Upper lobe of left lung (tissue), 6 donors: ENCODE measurements around the gene OR6S1. TPM values are rescaled to one million over a fixed set of nuclear protein-coding genes. Genes with fewer than 3 reads are reported as not detected.

ENCODE experiments used
- ATAC-seq, 2 donors: fragments of 200-7000 bp; cut with Tn5 transposase; one replicate each; pipeline ENCODE4 v1.9.1; 2022; ENCODE audit warnings: mild to moderate bottlenecking in 2 of 2, moderate library complexity in 2 of 2; ENCODE audit not compliant: low FRiP score in 2 of 2
- DNase-seq, 2 donors: peaks; one replicate each; pipeline ENCODE4 v3.0.0-alpha.2; 2019 to 2020
- H3K27ac ChIP-seq, 4 donors: fragments of 200-600 bp; sonication (generic); one replicate each; pipeline ENCODE4 v1.5.1; 2016 to 2019
- H3K27me3 ChIP-seq, 4 donors: fragments of 200-600 bp; sonication (generic); one replicate each; pipeline ENCODE4 v1.5.1; 2017 to 2019
- H3K36me3 ChIP-seq, 4 donors: fragments of 200-600 bp; sonication (generic); one replicate each; pipeline ENCODE4 v1.5.1; 2016 to 2019
- H3K4me1 ChIP-seq, 4 donors: fragments of 200-600 bp; sonication (generic); one replicate each; pipeline ENCODE4 v1.5.1; 2018 to 2019
- H3K4me3 ChIP-seq, 4 donors: fragments of 200-600 bp; sonication (generic); one replicate each; pipeline ENCODE4 v1.5.1; 2017 to 2019; ENCODE audit warnings: mild to moderate bottlenecking in 2 of 4, moderate library complexity in 1 of 4
- H3K9me3 ChIP-seq, 4 donors: fragments of 200-600 bp; sonication (generic); one replicate each; pipeline ENCODE4 v1.5.1; 2018 to 2019
- CTCF ChIP-seq, 6 experiments: fragments of 450-650 bp in 4 of 6; fragments of 200-600 bp in 2 of 6; sonication (generic) in 2 of 6; IDR thresholded peaks; one replicate each; pipeline ENCODE4 v1.5.1; 2016 to 2019; ENCODE audit warnings: antibody characterized with exemption in 6 of 6
- EP300 ChIP-seq, 4 donors: sonication (generic); formaldehyde crosslinking; IDR thresholded peaks; one replicate each; pipeline ENCODE4 v1.5.1; 2017; ENCODE audit warnings: antibody characterized with exemption in 4 of 4, control low read depth in 2 of 4
- POLR2A ChIP-seq, 4 donors: fragments of 450-650 bp; IDR thresholded peaks; one replicate each; pipeline ENCODE4 v1.5.1; 2016 to 2017; ENCODE audit warnings: antibody characterized with exemption in 4 of 4, mild to moderate bottlenecking in 2 of 4
- POLR2AphosphoS5 ChIP-seq, 2 donors: sonication (generic); formaldehyde crosslinking; IDR thresholded peaks; one replicate each; pipeline ENCODE4 v1.5.1; 2017; ENCODE audit warnings: antibody characterized with exemption in 2 of 2
- WGBS, 2 donors: methylation state at CpG; one replicate each; pipeline ENCODE4 v1.1.5; 2017 to 2018; 5-methylcytosine and 5-hydroxymethylcytosine counted together
- total RNA-seq, 6 donors: library from RNA; depleted of rRNA in 4 of 6; stranded (reverse); fragments of >200 nt in 4 of 6; gene quantifications; one replicate each; pipeline versions ENCODE4 v1.1.0 to v1.2.1, GENCODE V29; 2016 to 2021
- donor health status: DM: no; HTN: no; CAD: no; lungs with moderate emphysema.
- donor health status: DM: no; HTN: yes; CAD: no; lungs with severe emphysema.

The OR6S1 gene
- total RNA-seq, 6 donors from 2014 or later: not detected

GRCh38 chr14:20611277-20611676, 30.2 kb downstream of the OR6S1 start:
- Histone ChIP-seq H3K27ac (no peak overlapping the region), H3K4me1 (peaks cover 0 to 24% (median 11%) of the 10 kb centered on the region in 4 donors), H3K9me3 (no peaks in the 10 kb centered on the region), H3K27me3 (no peaks in the 10 kb centered on the region), H3K4me3 (no peak overlapping the region), H3K36me3 (no peaks in the 10 kb centered on the region)
- ATAC-seq: no peak
- DNase-seq: no peak
- WGBS, 2 donors: 52 to 72% methylated on average over 4 of the region's 4 CpGs
- TF ChIP-seq CTCF (IDR thresholded peaks at IDR 0.05): no peak
- no peak for TF ChIP-seq POLR2A (IDR thresholded peaks at IDR 0.05)
- no peak for TF ChIP-seq POLR2AphosphoS5 (IDR thresholded peaks at IDR 0.05)
- TF ChIP-seq EP300 (IDR thresholded peaks at IDR 0.05): no peak

DNA sequence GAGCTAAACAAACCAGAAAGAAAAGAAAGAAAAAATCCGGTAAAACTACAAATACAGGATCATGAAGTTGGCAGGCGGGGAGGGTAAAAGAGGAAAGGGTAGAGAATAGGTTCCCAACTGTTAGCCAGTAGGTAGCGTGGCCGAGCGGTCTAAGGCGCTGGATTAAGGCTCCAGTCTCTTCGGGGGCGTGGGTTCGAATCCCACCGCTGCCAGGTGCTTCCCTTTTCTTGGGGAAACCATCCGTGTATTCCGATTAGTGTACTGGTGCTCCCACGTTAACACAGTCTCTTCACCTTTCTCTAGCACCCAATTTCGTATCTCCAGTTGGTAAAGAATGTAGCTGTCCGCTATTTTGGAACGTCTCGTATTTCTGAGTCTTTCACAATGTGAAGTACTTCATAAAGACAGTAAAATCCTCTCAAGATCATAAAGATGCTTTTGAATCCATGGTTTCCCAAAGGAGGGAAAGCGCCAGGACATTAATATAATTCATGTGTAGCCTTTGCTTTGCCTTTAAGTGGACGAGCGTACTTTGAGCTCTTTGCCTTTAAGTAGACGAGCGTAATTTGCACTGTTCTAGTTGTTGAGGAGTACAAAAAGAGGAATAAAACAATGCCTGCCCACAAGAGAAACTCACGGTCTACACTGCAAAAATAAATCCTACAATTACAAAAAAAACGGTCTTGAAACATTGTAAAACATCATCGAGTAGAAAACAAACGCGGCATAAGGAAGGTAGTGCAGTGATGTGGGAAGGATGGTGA, 31.3 kb downstream of the OR6S1 start:
- peaks cover 0 to 24% (median 11%) of the 10 kb centered on the region in 4 donors for H3K4me1 ChIP-seq
- H3K4me3 ChIP-seq: peak overlapping the region; percentile 86 to 94 (median 91)
- TF ChIP-seq EP300 (IDR thresholded peaks at IDR 0.05) (no peak), POLR2A (IDR thresholded peaks at IDR 0.05) (no peak), POLR2AphosphoS5 (IDR thresholded peaks at IDR 0.05) (no peak), CTCF (IDR thresholded peaks at IDR 0.05) (no peak)
- ATAC-seq (peak; percentile 68 to 76), DNase-seq (peak in 1 of 2 donors; percentile 79)
- no peaks in the 10 kb centered on the region for H3K9me3 ChIP-seq
- H3K27me3 ChIP-seq: no peaks in the 10 kb centered on the region
- no peaks in the 10 kb centered on the region for H3K36me3 ChIP-seq
- 6 to 9% methylated on average over 27 of the region's 27 CpGs for WGBS, 2 donors
- H3K27ac ChIP-seq: peak overlapping the region; percentile 34 to 86 (median 67)

DNA sequence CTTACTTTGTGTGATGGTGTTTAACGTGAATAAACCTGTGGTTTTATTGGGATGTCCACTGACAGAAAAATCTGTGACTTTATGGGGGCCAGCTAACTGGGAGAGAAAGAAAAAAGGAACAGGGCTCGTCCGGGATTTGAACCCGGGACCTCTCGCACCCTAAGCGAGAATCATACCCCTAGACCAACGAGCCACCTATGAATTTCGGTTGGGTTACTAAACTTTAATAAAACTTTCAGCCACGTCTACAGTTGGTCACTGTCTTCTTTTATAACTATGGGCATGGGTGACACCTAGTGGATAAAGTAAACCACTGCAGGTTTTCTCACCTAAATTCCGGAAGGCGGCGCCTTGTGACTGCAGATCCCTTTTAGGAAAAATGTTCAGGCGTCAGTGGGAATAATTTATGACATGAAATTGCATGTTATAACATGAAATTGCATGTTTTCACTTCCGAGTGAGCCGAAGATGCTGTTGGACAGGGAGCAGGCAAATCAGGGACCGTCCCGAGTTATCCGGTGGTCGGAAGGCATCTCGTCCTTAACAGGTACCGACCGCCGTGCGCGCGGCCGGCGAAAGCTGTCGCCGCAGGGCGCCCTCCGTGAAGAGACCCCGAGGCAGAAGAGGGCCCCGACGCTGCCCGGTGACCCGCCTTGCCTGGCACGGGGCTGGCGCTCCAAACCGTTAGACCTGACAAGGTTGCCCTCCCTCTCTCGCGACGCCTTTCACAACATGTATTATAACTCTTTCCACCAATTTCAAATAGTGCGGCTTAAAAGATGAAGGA, 32.1 kb downstream of the OR6S1 start:
- Histone ChIP-seq H3K36me3 (no peaks in the 10 kb centered on the region), H3K27me3 (no peaks in the 10 kb centered on the region), H3K4me3 (peak overlapping the region; percentile 86 to 94 (median 91)), H3K9me3 (no peaks in the 10 kb centered on the region), H3K4me1 (peaks cover 0 to 22% (median 6%) of the 10 kb centered on the region in 4 donors), H3K27ac (peak overlapping the region; percentile 34 to 86 (median 67))
- ATAC-seq (peak; percentile 84 to 88), DNase-seq (peak; percentile 82 to 90)
- TF ChIP-seq POLR2AphosphoS5 (IDR thresholded peaks at IDR 0.05) (no peak), POLR2A (IDR thresholded peaks at IDR 0.05) (no peak), CTCF (IDR thresholded peaks at IDR 0.05) (peak; percentile 87 to 97 (median 94))
- WGBS, 2 donors: 0 to 1% methylated on average over 23 to 42 of the region's 44 CpGs

DNA sequence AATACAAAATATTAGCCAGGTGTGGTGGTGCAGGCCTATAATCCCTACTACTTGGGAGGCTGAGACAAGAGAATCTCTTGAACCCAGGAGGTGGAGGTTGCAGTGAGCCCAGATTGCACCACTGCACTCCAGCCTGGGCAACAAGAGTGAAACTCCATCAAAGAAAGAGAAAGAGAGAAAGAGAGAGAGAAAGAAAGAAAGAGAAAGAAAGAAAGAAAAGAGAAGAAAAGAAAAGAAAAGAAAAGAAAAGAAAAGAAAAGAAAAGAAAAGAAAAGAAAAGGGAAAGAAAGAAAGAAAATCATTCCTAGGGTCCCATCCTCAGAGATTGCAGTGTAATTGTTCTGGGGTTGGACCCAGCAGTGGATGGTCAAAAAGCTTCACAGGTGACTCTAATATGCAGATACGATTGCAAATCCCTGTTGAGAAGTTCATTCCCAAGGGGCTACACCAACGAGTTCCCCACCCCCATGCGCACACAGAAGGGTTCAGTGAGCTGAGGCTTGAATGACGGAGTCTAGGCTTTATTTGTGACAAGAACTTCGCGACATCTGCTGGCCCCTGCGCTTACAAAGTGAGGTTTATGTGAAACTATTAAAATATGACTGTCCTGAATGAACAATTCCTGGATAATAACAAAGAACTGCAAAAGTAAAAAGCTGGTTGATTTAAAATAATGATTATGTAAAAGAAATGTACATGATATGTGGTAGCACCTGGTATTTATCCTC, 32.9 kb downstream of the OR6S1 start:
- no peaks in the 10 kb centered on the region for H3K9me3 ChIP-seq
- H3K4me3 ChIP-seq: no peak overlapping the region
- TF ChIP-seq EP300 (IDR thresholded peaks at IDR 0.05): no peak
- no peak for TF ChIP-seq POLR2AphosphoS5 (IDR thresholded peaks at IDR 0.05)
- no peak for TF ChIP-seq CTCF (IDR thresholded peaks at IDR 0.05)
- no peak for TF ChIP-seq POLR2A (IDR thresholded peaks at IDR 0.05)
- 67 to 78% methylated on average over 7 of the region's 7 CpGs for WGBS, 2 donors
- H3K27ac ChIP-seq: no peak overlapping the region
- no peak for DNase-seq
- H3K27me3 ChIP-seq: no peaks in the 10 kb centered on the region
- H3K4me1 ChIP-seq: peaks cover 0 to 16% (median 2%) of the 10 kb centered on the region in 4 donors
- no peaks in the 10 kb centered on the region for H3K36me3 ChIP-seq
- no peak for ATAC-seq
